ENCODE data around the gene MCM9. TPM values are rescaled to one million over a fixed set of nuclear protein-coding genes. Genes with fewer than 3 reads are reported as not detected.

The MCM9 gene
- total and polyA plus RNA-seq, 8 donors: 0.29 to 85.7 (median 8.2) TPM

- Histone ChIP-seq H3K4me1 (peaks cover 3 to 36% (median 19%) of the 10 kb centered on the region in 4 donors), H3K27ac (peak overlapping the region; percentile 93 to 98 (median 97)), H3K36me3 (peaks cover 13 to 37% (median 32%) of the 10 kb centered on the region in 4 donors), H3K27me3 (no peaks in the 10 kb centered on the region), H3K9me3 (no peaks in the 10 kb centered on the region), H3K4me3 (peak overlapping the region; percentile 67 to 88 (median 86))
- intact Hi-C loops (cut with DNase I; ENCODE audit: low total_unique reads): no loop called here
- WGBS, 5 donors: 9 to 19% (median 12%) methylated on average over 8 of the region's 8 CpGs
- TF ChIP-seq EP300 (IDR thresholded peaks at IDR 0.05) (no peak), POLR2A (IDR thresholded peaks at IDR 0.05) (no peak), CTCF (IDR thresholded peaks at IDR 0.05) (no peak), POLR2AphosphoS5 (IDR thresholded peaks at IDR 0.05) (no peak)
- no peak for DNase-seq
These were observed 1.0 kb downstream of the MCM9 start for GRCh38 chr6:118933855-118934460.

GRCh38 chr6:118932421-118932820 is 2.5 kb downstream of the MCM9 start:
- peak in 1 of 2 donors; percentile 23 for DNase-seq
- no peaks in the 10 kb centered on the region for H3K27me3 ChIP-seq
- no peak overlapping the region for H3K4me3 ChIP-seq
- H3K27ac ChIP-seq: no peak overlapping the region
- WGBS, 5 donors: 19 to 47% (median 26%) methylated on average over 2 of the region's 2 CpGs
- peaks cover 20 to 50% (median 47%) of the 10 kb centered on the region in 4 donors for H3K36me3 ChIP-seq
- no peaks in the 10 kb centered on the region for H3K9me3 ChIP-seq
- intact Hi-C loops (cut with DNase I; ENCODE audit: low total_unique reads): no loop called here
- TF ChIP-seq POLR2AphosphoS5 (IDR thresholded peaks at IDR 0.05): no peak
- no peak for TF ChIP-seq EP300 (IDR thresholded peaks at IDR 0.05)
- TF ChIP-seq CTCF (IDR thresholded peaks at IDR 0.05): no peak
- no peak for TF ChIP-seq POLR2A (IDR thresholded peaks at IDR 0.05)
- H3K4me1 ChIP-seq: peaks cover 3 to 36% (median 19%) of the 10 kb centered on the region in 4 donors

- Histone ChIP-seq H3K4me3 (no peak overlapping the region), H3K9me3 (no peaks in the 10 kb centered on the region), H3K4me1 (peaks cover 3 to 36% (median 19%) of the 10 kb centered on the region in 4 donors), H3K27ac (no peak overlapping the region), H3K27me3 (no peaks in the 10 kb centered on the region), H3K36me3 (peaks cover 20 to 58% (median 55%) of the 10 kb centered on the region in 4 donors)
- intact Hi-C loops (cut with DNase I; ENCODE audit: low total_unique reads): no loop called here
- no peak for DNase-seq
- WGBS, 5 donors: 93 to 97% (median 95%) methylated on average over 5 of the region's 5 CpGs
- no peak for TF ChIP-seq EP300 (IDR thresholded peaks at IDR 0.05)
- TF ChIP-seq CTCF (IDR thresholded peaks at IDR 0.05): no peak
- TF ChIP-seq POLR2A (IDR thresholded peaks at IDR 0.05): no peak
- TF ChIP-seq POLR2AphosphoS5 (IDR thresholded peaks at IDR 0.05): no peak
These were observed 3.5 kb downstream of the MCM9 start for GRCh38 chr6:118931436-118931835.

GRCh38 chr6:118930680-118931079 is 4.3 kb downstream of the MCM9 start:
- TF ChIP-seq POLR2A (IDR thresholded peaks at IDR 0.05): no peak
- TF ChIP-seq EP300 (IDR thresholded peaks at IDR 0.05): no peak
- no peak for TF ChIP-seq CTCF (IDR thresholded peaks at IDR 0.05)
- no peak for TF ChIP-seq POLR2AphosphoS5 (IDR thresholded peaks at IDR 0.05)
- Histone ChIP-seq H3K27ac (no peak overlapping the region), H3K4me3 (no peak overlapping the region), H3K4me1 (peaks cover 3 to 29% (median 17%) of the 10 kb centered on the region in 4 donors), H3K36me3 (peaks cover 20 to 64% (median 56%) of the 10 kb centered on the region in 4 donors), H3K9me3 (no peaks in the 10 kb centered on the region), H3K27me3 (no peaks in the 10 kb centered on the region)
- intact Hi-C loops (cut with DNase I; ENCODE audit: low total_unique reads): no loop called here
- DNase-seq: no peak
- WGBS, 5 donors: 92 to 98% (median 97%) methylated on average over 3 of the region's 3 CpGs
